Neuronal stem cell (in vitro differentiated cells): Measurements from ENCODE around the gene UNC80.

ENCODE experiments used
- DNase-seq: peaks from one replicate; pipeline ENCODE4 v3.0.0-alpha.2; 2013; ENCODE audit warnings: low spot score
- H2AFZ ChIP-seq: one replicate; pipeline ENCODE4 v1.6.1; 2013; ENCODE audit warnings: mild to moderate bottlenecking, low read length, inconsistent platforms
- H2AK5ac ChIP-seq: 2 replicates; pipeline ENCODE4 v1.6.1; 2013; ENCODE audit warnings: low read depth, mild to moderate bottlenecking, inconsistent platforms, low read length, moderate library complexity, mixed read lengths
- H2BK120ac ChIP-seq: 2 replicates; pipeline ENCODE4 v1.6.1; 2013; ENCODE audit warnings: low read depth, mild to moderate bottlenecking, inconsistent platforms, low read length, moderate library complexity, mixed read lengths
- H2BK12ac ChIP-seq: one replicate; pipeline ENCODE4 v1.6.1; 2013; ENCODE audit warnings: low read length, inconsistent platforms
- H2BK15ac ChIP-seq: 2 replicates; pipeline ENCODE4 v1.6.1; 2013; ENCODE audit warnings: mild to moderate bottlenecking, low read length, inconsistent platforms, mixed read lengths
- H2BK5ac ChIP-seq: one replicate; pipeline ENCODE4 v1.6.1; 2013; ENCODE audit warnings: inconsistent platforms, mild to moderate bottlenecking, low read length, moderate library complexity
- H3K14ac ChIP-seq: one replicate; pipeline ENCODE4 v1.6.1; 2013; ENCODE audit warnings: low read length, inconsistent platforms
- H3K18ac ChIP-seq: 2 replicates; pipeline ENCODE4 v1.6.1; 2013; ENCODE audit warnings: low read length, inconsistent platforms
- H3K23ac ChIP-seq: 2 replicates; pipeline ENCODE4 v1.6.1; 2013; ENCODE audit warnings: low read depth, mild to moderate bottlenecking, mixed read lengths, low read length, inconsistent platforms; ENCODE audit not compliant: poor library complexity
- H3K27ac ChIP-seq: replicated peaks from 3 replicates; pipeline ENCODE4 v1.5.1; 2013; ENCODE audit warnings: low read length, inconsistent platforms
- H3K27me3 ChIP-seq, 3 experiments: 2 replicates each; pipeline ENCODE4 v1.6.1; 2013; ENCODE audit warnings: low read length in 3 of 3, mild to moderate bottlenecking in 2 of 3, inconsistent platforms in 1 of 3, low read depth in 1 of 3, mixed read lengths in 1 of 3, moderate library complexity in 1 of 3; ENCODE audit not compliant: control insufficient read depth in 3 of 3, insufficient read depth in 3 of 3
- H3K36me3 ChIP-seq, 2 donors: replicated peaks in 1 of 2; 2 replicates each; pipeline ENCODE4 v1.6.1; 2013; ENCODE audit warnings: low read length in 2 of 2; ENCODE audit not compliant: control insufficient read depth in 2 of 2, insufficient read depth in 2 of 2
- H3K4ac ChIP-seq: 2 replicates; pipeline ENCODE4 v1.6.1; 2013; ENCODE audit warnings: inconsistent platforms, mild to moderate bottlenecking, low read length, moderate library complexity
- H3K4me1 ChIP-seq, 2 donors: 1 replicate in 1 of 2; 2 replicates in 1 of 2; pipeline ENCODE4 v1.6.1; 2013; ENCODE audit warnings: low read length in 2 of 2, low read depth in 1 of 2; ENCODE audit not compliant: control insufficient read depth in 2 of 2, insufficient read depth in 1 of 2
- H3K4me2 ChIP-seq: one replicate; pipeline ENCODE4 v1.6.1; 2013; ENCODE audit warnings: mild to moderate bottlenecking, low read length, inconsistent platforms; ENCODE audit not compliant: insufficient read depth, poor library complexity, severe bottlenecking
- H3K4me3 ChIP-seq, 2 donors: 2 replicates each; pipeline ENCODE4 v1.5.1; 2013; ENCODE audit warnings: low read length in 2 of 2, mild to moderate bottlenecking in 2 of 2, inconsistent platforms in 1 of 2, moderate library complexity in 1 of 2
- H3K79me1 ChIP-seq: one replicate; pipeline ENCODE4 v1.6.1; 2013; ENCODE audit warnings: low read depth, mild to moderate bottlenecking, inconsistent platforms, low read length, moderate library complexity
- H3K9ac ChIP-seq: one replicate; pipeline ENCODE4 v1.6.1; 2013; ENCODE audit warnings: mild to moderate bottlenecking, low read depth, low read length, inconsistent platforms; ENCODE audit not compliant: poor library complexity
- H3K9me3 ChIP-seq, 2 donors: replicated peaks in 1 of 2; 2 replicates each; pipeline versions ENCODE3 to v1.6.1; 2013; ENCODE audit warnings: low read length in 2 of 2, mild to moderate bottlenecking in 2 of 2, inconsistent platforms in 1 of 2, low read depth in 1 of 2, mixed read lengths in 1 of 2, moderate library complexity in 1 of 2; ENCODE audit not compliant: control insufficient read depth in 2 of 2, insufficient read depth in 1 of 2
- H4K8ac ChIP-seq: one replicate; pipeline ENCODE4 v1.6.1; 2013; ENCODE audit warnings: low read depth, mild to moderate bottlenecking, inconsistent platforms, low read length, moderate library complexity
- H4K91ac ChIP-seq: one replicate; pipeline ENCODE4 v1.6.1; 2013; ENCODE audit warnings: low read length, low read depth, mild to moderate bottlenecking, inconsistent platforms; ENCODE audit not compliant: poor library complexity
- WGBS, 2 donors: extraction: QIAGEN DNeasy Blood & Tissue Kit; methylation state at CpG; one replicate each; pipeline ENCODE4 v1.1.7; 2013; ENCODE audit warnings: missing lambda C conversion rate in 2 of 2, mixed read lengths in 1 of 2; ENCODE audit not compliant: insufficient read length in 2 of 2, insufficient replicate concordance in 1 of 2; ENCODE audit errors: extremely low coverage in 2 of 2; 5-methylcytosine and 5-hydroxymethylcytosine counted together

UNC80 gene

DNA sequence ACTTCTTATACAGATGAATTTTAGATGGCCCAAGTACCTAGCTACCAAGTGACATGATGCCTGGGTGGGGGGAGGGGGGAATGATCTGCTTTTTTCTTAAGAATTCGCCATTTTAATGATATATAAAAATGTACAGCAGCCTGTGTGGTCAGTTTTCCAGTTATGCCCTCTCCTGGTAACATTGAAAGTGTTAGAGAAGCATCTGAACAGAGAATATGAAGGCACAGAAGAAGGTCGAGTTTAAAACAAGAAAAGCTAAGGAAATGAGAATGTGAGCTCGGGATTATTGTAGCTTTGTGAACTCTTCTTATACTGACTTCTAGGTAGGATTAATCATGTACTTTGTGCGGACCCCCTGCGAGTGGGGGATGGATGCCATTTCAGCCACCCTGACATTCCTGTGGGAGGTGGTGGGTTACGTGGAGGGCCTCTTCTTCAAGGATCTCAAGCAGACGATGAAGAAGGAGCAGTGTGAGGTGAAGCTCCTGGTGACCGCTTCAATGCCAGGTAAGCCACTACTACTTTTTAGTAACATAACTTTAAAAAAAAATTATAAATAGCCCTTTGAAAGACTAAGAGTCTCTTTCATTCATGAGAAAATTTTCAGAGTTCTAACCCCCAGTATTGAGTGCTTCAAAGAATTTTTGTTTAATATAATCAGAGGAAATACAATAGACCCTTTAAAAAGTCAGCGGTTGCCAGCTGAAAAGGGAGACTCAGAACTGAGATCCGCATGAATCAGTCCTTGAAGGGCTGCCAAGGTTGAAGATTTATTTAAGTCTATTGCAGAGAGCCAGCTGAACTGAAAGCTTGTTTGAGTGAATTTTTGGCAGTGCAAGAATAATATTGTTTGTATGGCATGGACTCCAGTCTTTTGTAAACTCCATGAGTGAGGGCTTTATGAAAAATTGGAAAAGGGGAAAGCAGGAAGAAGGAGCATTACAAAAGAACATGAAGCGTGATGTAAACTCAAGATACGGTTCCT is 162.2 kb downstream of the UNC80 start:
- H3K36me3 ChIP-seq: no peaks in the 10 kb centered on the region
- H3K23ac ChIP-seq: no peak overlapping the region
- H2BK15ac ChIP-seq: no peak overlapping the region
- no peak overlapping the region for H2AK5ac ChIP-seq
- H3K4me3 ChIP-seq: no peak overlapping the region
- WGBS, 2 donors: no CpG with 5 or more reads among the region's 12 CpGs
- peak overlapping the region; percentile 2 for H2AFZ ChIP-seq
- no peak overlapping the region for H3K18ac ChIP-seq
- H3K79me1 ChIP-seq: no peaks in the 10 kb centered on the region
- no peak overlapping the region for H3K14ac ChIP-seq
- H4K91ac ChIP-seq: no peak overlapping the region
- no peaks in the 10 kb centered on the region for H3K27me3 ChIP-seq
- H2BK12ac ChIP-seq: no peak overlapping the region
- H4K8ac ChIP-seq: no peak overlapping the region
- H3K4ac ChIP-seq: no peak overlapping the region
- no peak overlapping the region for H2BK120ac ChIP-seq
- DNase-seq: no peak
- H3K9ac ChIP-seq: no peak overlapping the region
- peaks cover 2 to 13% of the 10 kb centered on the region in 2 donors for H3K4me1 ChIP-seq
- H2BK5ac ChIP-seq: no peak overlapping the region
- H3K9me3 ChIP-seq: no peaks in the 10 kb centered on the region
- H3K4me2 ChIP-seq: no peak overlapping the region
- no peak overlapping the region for H3K27ac ChIP-seq

GRCh38 chr2:209936106-209936666 is 164.6 kb downstream of the UNC80 start:
- Histone ChIP-seq H3K4ac (no peak overlapping the region), H2AK5ac (no peak overlapping the region), H3K4me1 (peaks cover 2 to 13% of the 10 kb centered on the region in 2 donors), H3K4me3 (no peak overlapping the region), H3K9me3 (no peaks in the 10 kb centered on the region), H4K8ac (no peak overlapping the region), H3K18ac (no peak overlapping the region), H2BK5ac (no peak overlapping the region), H2BK120ac (no peak overlapping the region), H3K27ac (no peak overlapping the region), H3K36me3 (peaks cover 0 to 4% of the 10 kb centered on the region in 2 donors), H2AFZ (no peak overlapping the region), H3K14ac (no peak overlapping the region), H2BK15ac (no peak overlapping the region), H3K4me2 (no peak overlapping the region), H4K91ac (no peak overlapping the region), H2BK12ac (no peak overlapping the region), H3K23ac (no peak overlapping the region), H3K79me1 (no peaks in the 10 kb centered on the region), H3K9ac (no peak overlapping the region), H3K27me3 (no peaks in the 10 kb centered on the region)
- no CpG with 5 or more reads among the region's 3 CpGs for WGBS, 2 donors
- DNase-seq: no peak

GRCh38 chr2:209937893-209938292 is 166.3 kb downstream of the UNC80 start:
- no peak overlapping the region for H3K23ac ChIP-seq
- H3K18ac ChIP-seq: no peak overlapping the region
- H3K9me3 ChIP-seq: no peaks in the 10 kb centered on the region
- H2BK15ac ChIP-seq: no peak overlapping the region
- no peak overlapping the region for H3K4ac ChIP-seq
- no peaks in the 10 kb centered on the region for H3K27me3 ChIP-seq
- no peak overlapping the region for H3K14ac ChIP-seq
- no peak overlapping the region for H2BK5ac ChIP-seq
- H3K9ac ChIP-seq: no peak overlapping the region
- no peak overlapping the region for H2BK12ac ChIP-seq
- no peak overlapping the region for H4K91ac ChIP-seq
- peaks cover 2 to 13% of the 10 kb centered on the region in 2 donors for H3K4me1 ChIP-seq
- no peak overlapping the region for H3K27ac ChIP-seq
- no peak overlapping the region for H3K4me2 ChIP-seq
- no peak for DNase-seq
- H3K4me3 ChIP-seq: no peak overlapping the region
- H3K36me3 ChIP-seq: peaks cover 0 to 4% of the 10 kb centered on the region in 2 donors
- H3K79me1 ChIP-seq: no peaks in the 10 kb centered on the region
- H2BK120ac ChIP-seq: no peak overlapping the region
- H2AFZ ChIP-seq: no peak overlapping the region
- no peak overlapping the region for H2AK5ac ChIP-seq
- H4K8ac ChIP-seq: no peak overlapping the region

GRCh38 chr2:209938906-209939305 is 167.3 kb downstream of the UNC80 start:
- no peak overlapping the region for H3K14ac ChIP-seq
- H3K27me3 ChIP-seq: no peaks in the 10 kb centered on the region
- H3K4me3 ChIP-seq: no peak overlapping the region
- H3K23ac ChIP-seq: no peak overlapping the region
- H3K4ac ChIP-seq: no peak overlapping the region
- DNase-seq: no peak
- no peak overlapping the region for H4K8ac ChIP-seq
- H2BK5ac ChIP-seq: no peak overlapping the region
- H2AK5ac ChIP-seq: no peak overlapping the region
- H3K27ac ChIP-seq: no peak overlapping the region
- no peak overlapping the region for H2BK120ac ChIP-seq
- H2AFZ ChIP-seq: no peak overlapping the region
- H3K9ac ChIP-seq: no peak overlapping the region
- H4K91ac ChIP-seq: no peak overlapping the region
- H3K4me1 ChIP-seq: peaks cover 0 to 15% of the 10 kb centered on the region in 2 donors
- no peaks in the 10 kb centered on the region for H3K79me1 ChIP-seq
- H3K4me2 ChIP-seq: no peak overlapping the region
- H2BK15ac ChIP-seq: no peak overlapping the region
- H2BK12ac ChIP-seq: no peak overlapping the region
- H3K18ac ChIP-seq: no peak overlapping the region
- WGBS, 2 donors: no CpG with 5 or more reads among the region's 1 CpG
- peaks cover 0 to 4% of the 10 kb centered on the region in 2 donors for H3K36me3 ChIP-seq
- H3K9me3 ChIP-seq: no peaks in the 10 kb centered on the region
